ENCODE measurements around the gene UPK2.
A peak's percentile ranks its signal among the peaks of the same experiment; 100 is the strongest.

Gene UPK2

GRCh38 chr11:118956094-118956846, at the start of gene UPK2:
Gene UPK2, plus strand, starts transcription at chr11:118956298. Its CDS starts 53 bp downstream, at chr11:118956351.
- peak; percentile 84 for DNase-seq (ENCODE audit: low read depth)
- TF ChIP-seq CTCF (IDR thresholded peaks at IDR 0.05; ENCODE audit: low read depth, low read length) (peak; percentile 97), POLR2A (IDR thresholded peaks at IDR 0.05; ENCODE audit: extremely low read depth, insufficient read length) (no peak), MAX (IDR thresholded peaks at IDR 0.05; ENCODE audit: low read depth, low read length) (0 out of 2 replicates have a peak, but pooled peaks have one; percentile 3), MYC (IDR thresholded peaks at IDR 0.05; ENCODE audit: low read depth, low read length) (peak; percentile 54)
- H3K4me3 ChIP-seq (ENCODE audit: low read depth, low read length) = no peak within 1 kb of the TSS

GRCh38 chr11:118907051-118908042, 48.8 kb upstream of the UPK2 start:
- peak; percentile 65 for TF ChIP-seq MAX (IDR thresholded peaks at IDR 0.05; ENCODE audit: low read depth, low read length)
- TF ChIP-seq MYC (IDR thresholded peaks at IDR 0.05; ENCODE audit: low read depth, low read length) = peak; percentile 70; the same call in 1 of the 2 replicates
- TF ChIP-seq CTCF (IDR thresholded peaks at IDR 0.05; ENCODE audit: low read depth, low read length) = peak; percentile 91
- no peak for TF ChIP-seq POLR2A (IDR thresholded peaks at IDR 0.05; ENCODE audit: extremely low read depth, insufficient read length)
- no peak overlapping the region for H3K4me3 ChIP-seq (ENCODE audit: low read depth, low read length)
- DNase-seq (ENCODE audit: low read depth) = peak; percentile 83

- DNase-seq (ENCODE audit: low read depth) = no peak
- H3K4me3 ChIP-seq (ENCODE audit: low read depth, low read length) = no peak overlapping the region
- TF ChIP-seq MAX (IDR thresholded peaks at IDR 0.05; ENCODE audit: low read depth, low read length) (no peak), MYC (IDR thresholded peaks at IDR 0.05; ENCODE audit: low read depth, low read length) (no peak), POLR2A (IDR thresholded peaks at IDR 0.05; ENCODE audit: extremely low read depth, insufficient read length) (no peak), CTCF (IDR thresholded peaks at IDR 0.05; ENCODE audit: low read depth, low read length) (no peak)
These were observed 47.8 kb upstream of the UPK2 start for GRCh38 chr11:118908264-118908663.

- H3K4me3 ChIP-seq (ENCODE audit: low read depth, low read length) = no peak overlapping the region
- no peak for DNase-seq (ENCODE audit: low read depth)
- TF ChIP-seq MAX (IDR thresholded peaks at IDR 0.05; ENCODE audit: low read depth, low read length) (no peak), MYC (IDR thresholded peaks at IDR 0.05; ENCODE audit: low read depth, low read length) (no peak), POLR2A (IDR thresholded peaks at IDR 0.05; ENCODE audit: extremely low read depth, insufficient read length) (no peak), CTCF (IDR thresholded peaks at IDR 0.05; ENCODE audit: low read depth, low read length) (no peak)
These were observed 47.0 kb upstream of the UPK2 start for GRCh38 chr11:118908901-118909618.

- H3K4me3 ChIP-seq (ENCODE audit: low read depth, low read length) = no peak overlapping the region
- no peak for DNase-seq (ENCODE audit: low read depth)
- no peak for TF ChIP-seq CTCF (IDR thresholded peaks at IDR 0.05; ENCODE audit: low read depth, low read length)
- no peak for TF ChIP-seq MYC (IDR thresholded peaks at IDR 0.05; ENCODE audit: low read depth, low read length)
- TF ChIP-seq MAX (IDR thresholded peaks at IDR 0.05; ENCODE audit: low read depth, low read length) = no peak
- no peak for TF ChIP-seq POLR2A (IDR thresholded peaks at IDR 0.05; ENCODE audit: extremely low read depth, insufficient read length)
These were observed 46.3 kb upstream of the UPK2 start for GRCh38 chr11:118909619-118910308.
